Measurements from ENCODE around the gene RPA3.
"Not testable (repeated sequence)": the region's sequence is repeated elsewhere in the genome, so short reads cannot be mapped to it uniquely, and the experiment has no call there.

The RPA3 gene

DNA sequence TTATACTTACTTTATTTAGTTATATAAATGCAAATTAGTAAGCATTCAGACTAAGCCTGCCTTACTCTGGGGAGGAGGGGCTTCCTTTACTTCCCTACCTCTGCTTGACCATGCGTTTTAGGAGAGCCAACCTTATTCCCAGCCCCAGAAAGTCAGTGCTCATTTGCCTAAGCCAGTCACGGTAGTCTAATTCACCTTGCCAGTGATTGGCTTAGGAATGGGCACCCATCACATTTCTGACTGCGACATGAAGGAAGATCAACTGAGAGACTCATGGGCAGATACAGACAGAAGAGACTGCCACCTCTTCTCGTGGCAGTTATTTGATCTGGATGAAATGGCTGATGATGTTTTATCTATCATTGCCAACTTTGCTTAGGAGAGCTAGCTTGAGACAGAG is 29.5 kb downstream of the RPA3 start:
- DNase-seq = no peak

DNA sequence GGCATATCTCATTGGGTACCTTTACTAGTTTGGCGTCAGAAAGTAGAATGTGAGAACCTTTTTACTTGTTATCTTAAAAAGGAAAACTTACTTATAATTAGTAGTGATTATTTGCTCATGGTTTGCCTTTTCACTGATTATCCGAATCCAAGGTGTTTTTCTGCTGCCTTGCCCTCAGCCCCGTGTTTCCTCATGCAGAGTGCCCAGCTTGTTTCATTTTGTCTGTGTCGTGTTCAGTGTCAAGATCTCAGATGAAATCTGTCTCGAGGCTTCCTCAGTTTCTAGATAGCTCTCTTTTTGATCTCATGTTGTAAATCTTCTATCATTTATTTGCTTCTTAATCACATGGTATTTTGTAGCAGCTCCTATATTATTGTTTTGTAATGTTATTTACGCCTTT is 30.1 kb downstream of the RPA3 start:
- no peak for DNase-seq

DNA sequence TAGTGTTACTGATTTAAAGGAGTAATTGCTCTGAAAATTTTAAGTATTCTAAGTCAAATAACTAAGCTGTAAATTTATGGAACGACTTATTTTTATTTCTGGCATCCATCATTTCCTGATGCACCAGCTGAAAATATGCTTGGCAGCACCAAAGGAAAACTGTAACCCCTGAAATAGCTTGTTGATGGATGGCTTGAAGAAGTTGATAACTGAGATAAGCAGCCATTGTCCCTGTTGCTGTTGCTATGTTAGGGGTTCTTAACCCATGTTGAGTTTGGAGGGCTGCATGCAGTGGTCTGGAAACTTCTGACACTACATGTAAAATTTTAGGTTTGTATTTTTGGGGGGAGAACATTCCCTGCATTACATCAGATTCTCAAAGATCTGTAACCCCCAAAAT is 30.6 kb downstream of the RPA3 start:
- DNase-seq = no peak

DNA sequence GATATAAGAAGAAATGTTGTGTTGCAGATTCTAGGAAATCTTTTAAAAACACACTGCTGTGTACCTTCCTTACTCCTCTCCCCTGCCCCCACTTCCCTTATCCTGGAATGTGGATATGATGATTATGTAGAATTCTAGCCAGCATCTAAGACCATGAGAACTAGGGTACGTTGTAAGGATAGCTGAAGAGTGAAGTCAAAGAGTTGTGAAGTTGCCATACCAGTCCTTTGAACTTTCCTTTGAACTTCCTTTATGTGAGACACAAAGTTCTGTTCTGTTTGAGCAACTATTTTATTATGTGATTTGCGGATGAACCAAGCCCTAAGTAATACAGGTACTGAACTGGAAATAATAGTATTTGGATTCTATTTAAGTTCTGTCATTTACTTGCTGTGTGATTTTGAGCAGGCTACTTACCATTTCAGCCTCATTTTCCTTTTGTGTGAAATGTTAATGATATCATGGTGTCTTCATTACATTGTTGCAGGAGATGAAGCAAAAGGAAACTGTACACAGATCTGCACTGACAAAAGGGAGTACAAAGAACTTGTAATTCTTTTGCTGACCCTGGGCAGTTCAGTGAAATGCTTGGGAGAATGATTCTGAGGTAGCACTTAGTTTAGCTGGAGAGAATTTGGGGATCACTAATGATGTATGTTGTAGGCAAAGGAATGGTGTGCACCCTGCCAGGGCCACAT is 31.4 kb downstream of the RPA3 start:
- no peak for DNase-seq

DNA sequence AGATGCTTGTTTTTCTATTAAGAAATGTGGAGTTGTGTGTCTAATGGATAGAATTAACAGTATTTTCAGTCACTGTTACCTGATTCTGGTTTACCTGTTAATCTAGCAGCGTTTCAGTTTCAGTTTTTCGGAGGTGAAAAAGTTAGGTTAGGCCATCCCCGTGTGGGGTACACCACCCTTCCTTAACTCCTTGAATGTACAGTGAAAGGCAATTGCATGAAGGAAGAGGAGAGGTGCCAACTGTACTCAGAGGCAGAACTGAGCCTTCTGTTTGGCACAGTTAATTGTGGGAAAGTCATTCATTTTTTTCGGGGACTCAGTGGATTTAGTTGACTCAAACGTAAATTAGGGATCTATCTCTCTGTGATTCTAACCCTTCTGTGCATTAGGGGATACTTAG is 35.5 kb downstream of the RPA3 start:
- no peak for DNase-seq

DNA sequence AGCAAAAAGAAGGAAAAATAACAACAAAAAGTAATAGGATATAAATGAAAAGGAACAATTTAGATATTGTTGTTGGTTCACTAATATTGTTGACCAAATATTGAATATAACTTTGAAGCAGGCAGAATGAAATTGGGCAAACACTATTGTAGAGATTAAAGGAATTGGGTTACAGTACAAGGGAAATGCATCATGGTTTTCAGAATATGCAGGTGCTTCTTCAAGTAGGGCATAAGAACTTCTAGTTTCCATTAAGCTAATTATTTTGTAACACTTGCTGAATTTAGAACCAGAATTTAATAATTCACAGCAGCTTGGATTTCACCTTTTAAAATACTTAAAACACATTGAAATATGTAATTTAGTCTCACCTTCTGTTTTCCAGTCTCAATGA is 36.5 kb downstream of the RPA3 start:
- DNase-seq = no peak

DNA sequence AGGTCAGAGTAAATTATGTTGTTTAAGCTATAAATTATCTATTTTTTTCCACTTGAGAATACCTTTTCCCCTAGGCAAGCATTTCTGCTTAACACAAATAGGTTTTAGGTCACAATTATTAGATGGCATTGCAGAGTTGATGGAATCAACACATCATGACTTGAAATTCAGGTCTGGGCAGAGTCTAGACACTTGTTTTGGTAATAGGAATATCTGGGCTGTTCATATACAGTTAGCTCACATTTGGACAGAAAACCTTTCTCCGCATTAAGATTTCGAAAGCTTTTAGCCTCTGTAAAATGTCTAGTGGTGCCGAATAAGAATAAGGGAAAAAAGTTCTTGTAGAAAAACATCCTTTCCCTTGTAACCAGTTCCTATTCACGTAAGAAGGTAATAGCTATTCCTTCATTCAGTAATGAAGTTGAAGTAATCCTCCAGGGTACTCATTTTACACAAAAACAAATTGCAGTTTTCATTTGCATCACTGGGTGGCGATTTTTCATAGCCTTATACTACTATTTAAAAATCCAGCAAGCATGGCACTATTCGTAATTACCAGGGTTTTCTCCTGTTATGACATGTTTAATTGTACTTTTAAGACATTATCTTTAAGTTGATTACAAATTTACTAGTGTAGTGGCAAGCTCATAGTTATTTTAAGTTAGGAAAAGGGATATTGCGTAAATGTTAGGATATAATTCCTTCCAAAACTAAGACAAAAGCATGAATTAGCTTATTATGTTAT is 37.0 kb downstream of the RPA3 start:
- peak; percentile 86 for DNase-seq

DNA sequence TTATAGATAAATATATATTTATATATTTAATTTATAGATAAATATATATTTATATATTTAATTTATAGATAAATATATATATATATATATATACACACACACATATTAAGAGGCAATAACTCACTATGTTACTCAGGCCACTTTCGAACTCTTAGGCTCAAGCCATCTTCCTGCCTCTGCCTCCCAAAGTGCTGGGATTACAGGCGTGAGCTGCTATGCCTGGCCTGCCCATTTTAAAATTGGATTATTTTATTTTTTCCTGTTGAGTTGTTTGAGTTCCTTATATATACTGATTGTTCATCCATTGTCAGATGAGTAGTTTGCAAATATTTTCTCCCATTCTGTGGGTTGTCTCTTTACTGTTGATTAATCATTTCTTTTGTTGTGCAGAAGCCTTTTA is 38.8 kb downstream of the RPA3 start:
- DNase-seq = not testable (repeated sequence)

DNA sequence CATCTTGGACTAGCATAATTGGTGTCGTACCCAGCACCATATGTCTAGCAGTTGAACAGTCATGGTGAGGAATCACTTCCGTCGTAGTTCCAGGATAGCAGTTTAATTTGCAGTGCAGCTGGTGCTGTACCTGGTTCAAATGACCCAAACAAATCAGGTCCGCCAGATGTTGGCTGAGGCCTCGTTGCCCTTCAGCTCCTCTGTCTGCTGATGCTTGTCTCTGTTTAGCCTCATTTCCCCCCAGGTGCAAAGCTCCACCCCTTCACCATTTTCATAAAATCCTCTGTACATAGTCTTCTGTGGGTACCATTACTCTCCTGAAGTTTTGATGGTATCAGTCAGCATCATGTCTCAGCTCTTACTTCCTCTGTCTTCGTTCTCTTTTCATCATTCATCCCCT is 42.7 kb downstream of the RPA3 start:
- DNase-seq = no peak

DNA sequence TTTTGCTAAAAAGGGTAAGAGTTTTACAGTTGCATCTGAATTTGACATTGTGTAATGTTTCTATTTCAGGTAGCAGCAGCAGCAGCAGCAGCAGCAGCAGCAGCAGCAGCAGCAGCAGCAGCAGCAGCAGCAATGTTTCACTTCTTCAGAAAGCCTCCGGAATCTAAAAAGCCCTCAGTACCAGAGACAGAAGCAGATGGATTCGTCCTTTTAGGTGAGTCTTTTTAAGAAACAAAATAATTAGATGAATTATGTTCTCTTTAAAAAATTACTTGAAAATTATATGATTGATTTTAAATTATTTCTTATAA is 45.2 kb downstream of the RPA3 start:
- DNase-seq = no peak

DNA sequence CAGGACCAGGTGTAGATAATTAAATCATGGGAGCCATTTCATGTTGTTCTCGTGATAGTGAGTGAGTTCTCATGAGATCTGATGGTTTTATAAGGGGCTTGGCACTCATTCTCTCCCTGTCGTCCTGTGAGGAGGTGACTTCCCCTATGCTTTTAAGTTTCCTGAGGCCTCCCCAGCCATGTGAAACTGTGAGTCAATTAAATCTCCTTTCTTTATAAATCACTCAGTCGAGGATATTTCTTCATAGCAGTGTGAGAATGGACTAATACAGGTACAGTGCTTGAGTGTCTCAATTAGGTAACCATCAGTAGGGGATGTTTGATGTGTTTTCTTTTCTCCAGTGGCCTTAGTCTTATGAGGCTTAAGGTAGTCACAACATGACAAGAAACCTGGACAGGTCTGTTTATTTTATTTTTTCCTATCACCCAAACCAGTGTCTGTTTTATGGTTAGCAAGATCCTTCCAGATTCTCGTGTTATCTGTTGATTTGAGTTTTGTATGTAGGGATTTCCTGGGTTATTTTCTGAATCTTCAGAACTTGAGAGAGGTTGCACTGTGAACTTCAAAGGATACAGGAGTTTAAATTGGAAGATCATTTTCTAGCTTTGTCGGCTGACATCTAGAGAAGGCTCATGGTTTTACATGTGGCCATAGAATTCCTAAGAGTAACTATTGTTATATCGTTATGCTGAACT is 45.7 kb downstream of the RPA3 start:
- DNase-seq = no peak

DNA sequence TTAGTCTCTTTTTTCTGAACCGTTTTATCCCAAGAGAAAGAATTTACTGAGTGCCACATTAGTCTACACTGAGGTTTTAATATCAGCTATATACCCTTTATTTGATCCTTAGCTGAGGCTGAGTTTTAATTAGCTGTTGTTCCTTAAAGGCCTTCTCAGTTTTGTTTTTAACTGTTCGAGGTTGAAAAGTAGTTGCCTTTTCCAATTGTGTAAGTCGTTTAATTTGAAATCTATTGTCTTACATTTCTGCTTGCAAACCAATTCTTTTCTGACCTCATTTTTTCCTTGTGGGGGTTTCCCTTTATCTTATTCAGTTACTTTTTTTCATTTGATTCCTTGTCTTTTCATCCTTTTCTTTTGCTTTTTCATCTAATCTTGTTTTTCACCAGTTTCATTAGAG is 47.0 kb downstream of the RPA3 start:
- DNase-seq = no peak

DNA sequence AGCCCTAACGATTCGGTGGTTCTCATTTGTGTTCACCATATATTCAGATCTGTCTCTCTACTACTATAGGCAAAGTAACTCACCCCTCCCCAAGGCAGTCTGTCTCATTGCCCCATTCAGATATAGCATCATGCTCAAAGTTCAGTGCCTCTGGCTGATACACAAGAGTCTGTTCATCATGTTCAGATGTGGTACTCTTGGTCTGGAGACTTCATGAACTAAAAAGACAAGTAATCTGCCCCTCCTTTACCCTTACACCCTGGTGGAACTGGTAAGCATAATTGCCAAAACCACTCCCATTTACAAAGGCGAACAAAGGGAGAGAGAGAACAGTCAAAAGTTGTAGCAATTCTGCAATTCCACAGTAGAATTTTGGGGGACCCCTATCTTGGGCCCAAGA is 47.9 kb downstream of the RPA3 start:
- no peak for DNase-seq

DNA sequence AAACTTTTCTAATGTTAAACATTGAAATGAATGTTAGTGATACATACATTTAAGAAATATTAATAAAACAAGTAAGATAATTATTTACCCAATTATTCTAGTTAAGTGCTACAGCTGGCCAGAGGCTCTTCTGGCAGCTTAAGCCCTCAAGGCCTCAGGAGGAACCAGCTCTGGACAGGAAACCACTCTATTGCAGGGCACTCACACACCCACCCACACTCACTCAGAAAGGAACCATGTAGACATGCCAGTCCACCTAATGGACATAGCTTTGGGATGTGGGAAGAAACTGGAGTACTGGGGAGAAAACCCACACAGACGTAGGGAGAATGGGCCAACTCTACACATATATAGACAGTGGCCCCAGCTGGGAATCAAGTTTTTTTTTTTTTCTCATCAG is 49.7 kb downstream of the RPA3 start:
- no peak for DNase-seq

DNA sequence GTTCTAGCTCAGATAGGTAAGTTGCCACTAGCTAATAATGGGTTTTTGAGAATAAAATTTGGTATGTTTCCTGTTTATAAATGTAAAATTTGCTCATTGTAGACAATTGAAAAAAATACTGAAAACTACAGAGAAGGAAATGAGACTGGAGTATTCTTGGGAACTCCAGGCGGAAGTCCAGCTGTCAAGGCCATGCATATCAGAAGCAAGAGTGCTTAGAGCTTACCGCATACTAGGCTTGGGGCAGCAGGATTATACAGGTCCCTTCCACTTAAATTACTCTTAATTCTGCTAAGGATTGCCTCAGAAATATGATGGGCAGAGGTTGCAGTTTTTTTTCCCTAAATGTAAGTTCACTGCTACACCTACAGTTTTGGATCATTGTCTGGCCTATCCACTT is 51.2 kb downstream of the RPA3 start:
- no peak for DNase-seq

DNA sequence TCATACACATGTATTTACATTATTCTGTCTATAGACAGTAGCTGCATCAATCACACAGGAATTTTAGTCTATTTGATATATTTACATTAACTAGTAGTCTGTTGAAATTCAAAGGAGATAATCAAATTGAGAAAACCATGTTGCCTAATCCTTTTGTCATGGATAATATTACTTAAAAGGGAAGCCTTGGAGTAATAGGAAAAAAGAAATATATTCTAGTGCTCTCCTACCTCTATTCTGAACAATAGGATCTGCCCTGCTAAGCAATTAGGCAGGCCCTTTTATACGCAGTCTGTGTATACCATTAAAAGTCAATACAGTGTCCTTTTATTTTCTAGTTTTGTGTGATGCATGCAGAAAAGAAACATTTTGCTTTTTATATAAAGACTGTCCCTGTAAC is 53.4 kb downstream of the RPA3 start:
- DNase-seq = no peak

DNA sequence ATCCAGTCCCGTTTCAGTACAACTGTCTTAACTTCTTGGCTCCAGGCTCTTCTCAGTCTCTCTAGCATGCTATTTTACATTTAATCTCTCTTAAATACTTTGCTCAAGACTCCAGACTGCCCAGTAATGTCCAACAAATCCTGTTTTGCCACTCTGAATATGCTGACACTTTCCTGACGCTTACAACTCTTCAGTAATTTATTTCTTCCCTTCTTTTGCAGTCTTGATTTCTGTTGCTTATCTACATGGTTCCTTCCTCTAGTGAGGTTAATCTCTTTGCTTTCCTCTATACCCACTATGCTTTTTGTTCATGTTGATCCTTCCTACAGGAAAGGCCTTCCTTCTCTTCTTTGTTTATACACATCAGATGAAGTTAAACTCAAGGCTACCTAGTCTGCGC is 54.1 kb downstream of the RPA3 start:
- DNase-seq = no peak

DNA sequence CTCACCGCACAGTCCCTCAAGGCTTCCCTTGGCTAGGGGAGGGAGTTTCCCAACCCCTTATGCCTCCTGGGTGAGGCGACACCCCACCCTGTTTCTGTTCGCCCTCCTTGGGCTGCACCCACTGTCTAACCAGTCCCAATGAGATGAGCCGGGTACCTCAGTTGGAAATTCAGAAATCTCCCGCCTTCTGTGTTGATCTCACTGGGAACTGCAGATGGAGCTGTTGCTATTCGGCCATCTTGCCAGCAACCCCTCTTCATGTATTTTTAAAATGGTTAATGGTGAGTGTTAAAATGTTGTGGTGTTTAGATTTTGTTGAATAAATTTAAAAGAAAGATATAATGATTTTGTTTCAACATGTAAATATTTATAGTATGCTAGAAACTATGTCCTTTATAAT is 55.9 kb downstream of the RPA3 start:
- DNase-seq = no peak

DNA sequence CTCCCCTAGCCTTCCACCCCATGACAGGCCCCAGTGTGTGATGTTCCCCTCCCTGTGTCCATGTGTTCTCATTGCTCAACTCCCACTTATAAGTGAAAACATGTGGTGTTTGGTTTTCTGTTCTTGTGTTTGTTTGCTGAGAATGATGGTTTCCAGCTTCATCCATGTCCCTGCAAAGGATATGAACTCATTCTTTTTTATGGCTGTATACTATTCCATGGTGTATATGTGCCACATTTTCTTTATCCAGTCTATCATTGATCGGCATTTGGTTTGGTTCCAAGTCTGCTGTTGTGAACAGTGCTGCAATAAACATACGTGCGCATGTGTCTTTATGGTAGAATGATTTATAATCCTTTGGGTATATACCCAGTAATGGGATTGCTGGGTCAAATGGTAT is 61.9 kb downstream of the RPA3 start:
- not testable (repeated sequence) for DNase-seq

DNA sequence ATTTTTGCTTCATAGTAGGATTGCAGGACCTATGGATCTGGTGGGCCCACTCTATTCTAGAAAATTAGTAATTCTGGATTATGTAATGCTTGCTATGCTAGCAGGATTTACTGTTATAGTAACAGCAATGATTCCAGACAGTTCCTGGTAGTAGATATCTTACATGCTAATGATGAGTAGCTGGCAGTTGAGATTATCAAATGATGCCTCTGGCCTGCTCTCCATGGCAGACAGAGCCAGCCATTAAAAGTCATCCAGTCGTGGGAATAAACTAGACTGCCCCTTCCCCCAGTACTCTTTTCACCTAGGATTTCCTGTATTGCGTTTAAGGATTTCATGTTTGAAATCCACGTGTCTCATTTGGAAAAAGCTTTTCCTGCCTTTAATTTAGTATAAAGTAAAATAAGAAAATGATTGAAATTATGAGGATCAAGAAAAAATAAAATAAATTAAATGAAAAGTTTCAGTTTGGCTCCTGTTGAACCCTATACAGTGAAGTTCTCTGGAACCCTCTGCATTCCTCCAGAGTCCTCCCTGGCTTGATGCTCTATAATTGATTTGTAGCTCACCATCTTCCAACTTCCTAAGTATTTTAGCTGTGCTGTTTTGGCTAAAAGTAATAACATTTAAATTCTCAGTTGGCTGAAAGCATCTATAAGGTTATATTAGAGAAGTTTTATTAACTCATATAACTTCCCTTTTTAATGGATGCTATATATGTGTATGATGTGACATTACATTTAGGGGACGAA is 63.3 kb downstream of the RPA3 start:
- no peak for DNase-seq

DNA sequence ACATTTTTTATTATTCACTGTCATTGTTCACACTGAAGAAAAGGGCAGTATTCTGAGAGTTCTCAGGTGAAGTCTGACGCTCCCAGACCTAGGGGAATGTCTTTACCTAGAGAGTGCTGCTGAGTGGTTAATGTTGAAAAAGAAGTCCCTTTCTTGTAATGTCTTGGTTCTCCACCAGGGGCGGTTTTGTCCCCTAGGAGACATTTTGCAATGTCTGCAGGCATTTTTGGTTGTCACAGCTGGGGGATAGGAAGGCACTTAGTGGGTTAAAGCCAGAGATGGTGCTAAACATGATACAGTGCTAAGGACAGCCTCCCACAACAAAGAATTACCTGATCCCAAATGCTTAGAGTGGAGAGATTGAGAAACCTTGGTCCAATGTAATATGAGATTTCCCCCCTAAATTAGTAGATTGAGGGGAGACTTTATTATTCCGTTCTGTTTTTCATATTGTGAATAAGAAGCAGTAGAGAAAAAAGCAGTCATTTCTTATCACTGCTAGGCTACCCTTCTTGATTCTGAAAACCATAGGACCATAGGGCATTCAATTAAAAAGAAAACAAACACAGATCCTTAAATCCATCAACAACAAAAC is 64.7 kb downstream of the RPA3 start:
- DNase-seq = no peak

DNA sequence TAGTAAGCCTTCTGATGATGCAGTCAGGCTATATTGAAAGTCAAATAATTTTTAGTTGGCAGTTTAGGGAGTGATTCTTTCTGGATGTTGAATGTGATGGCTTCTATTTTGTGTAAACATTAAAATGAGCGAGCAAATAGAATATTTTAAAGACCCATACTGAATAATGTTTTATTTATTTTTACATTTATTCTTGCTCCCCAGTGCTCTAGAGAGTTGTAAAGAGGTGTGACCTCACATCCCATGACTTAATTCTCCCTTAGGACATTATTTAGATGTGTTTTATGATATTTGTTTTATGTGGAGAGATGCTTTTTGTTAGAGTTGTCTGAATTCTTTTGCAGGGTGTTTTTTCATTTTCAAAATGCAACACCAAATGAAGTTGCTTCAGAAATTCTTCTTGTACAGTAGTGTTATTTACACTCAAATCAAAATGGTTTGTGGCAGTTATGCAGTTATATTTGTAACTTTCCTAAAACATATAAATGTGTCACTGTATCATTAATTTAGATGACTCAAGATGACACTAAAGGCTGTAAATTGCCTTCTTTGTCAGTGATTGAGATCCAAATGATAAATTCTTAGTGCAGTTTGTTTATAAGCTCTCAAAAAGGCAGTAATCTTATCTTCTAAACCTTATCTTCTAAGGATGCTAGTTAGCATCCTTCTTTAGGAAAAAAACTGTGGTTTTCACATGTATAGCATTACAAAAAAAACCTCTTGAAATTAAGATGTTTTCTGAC is 65.4 kb downstream of the RPA3 start:
- DNase-seq = no peak

DNA sequence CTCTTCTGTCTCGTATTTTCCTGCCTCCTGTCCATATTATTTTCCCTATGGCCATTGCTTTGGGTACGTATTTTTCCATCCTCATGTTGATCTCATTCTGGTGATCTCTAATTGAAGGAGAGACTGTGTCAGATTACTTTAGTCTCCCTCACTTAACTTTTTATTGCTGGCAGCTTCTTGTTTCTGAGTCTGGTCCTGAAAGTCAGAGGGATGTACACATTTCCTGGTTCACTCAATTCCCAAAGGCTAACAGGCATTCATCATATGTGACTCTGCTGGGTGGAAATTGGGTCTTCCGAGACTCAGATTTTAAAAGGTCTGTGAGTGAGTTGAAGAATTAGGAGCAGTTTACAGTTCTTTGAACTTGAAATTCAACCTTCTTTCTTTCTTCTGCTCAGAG is 66.9 kb downstream of the RPA3 start:
- no peak for DNase-seq
